ENCODE data around the gene ARPC2.

GRCh38 chr2:218169757-218170546 is 47.0 kb upstream of the ARPC2 start:
- TF ChIP-seq POLR2A (IDR thresholded peaks at IDR 0.05) (no peak), CTCF (IDR thresholded peaks at IDR 0.05 in 8 of 11, conservative IDR thresholded peaks at IDR 0.05 in 3 of 11) (no peak), POLR2AphosphoS5 (IDR thresholded peaks at IDR 0.05) (no peak)
